Measurements from ENCODE around the gene SNX5. TPM values are rescaled to one million over a fixed set of nuclear protein-coding genes. Genes with fewer than 3 reads are reported as not detected.
A peak's percentile ranks its signal among the peaks of the same experiment; 100 is the strongest.

The SNX5 gene
- total RNA-seq, 1 donor from 2014 or later, result 127 TPM

DNA sequence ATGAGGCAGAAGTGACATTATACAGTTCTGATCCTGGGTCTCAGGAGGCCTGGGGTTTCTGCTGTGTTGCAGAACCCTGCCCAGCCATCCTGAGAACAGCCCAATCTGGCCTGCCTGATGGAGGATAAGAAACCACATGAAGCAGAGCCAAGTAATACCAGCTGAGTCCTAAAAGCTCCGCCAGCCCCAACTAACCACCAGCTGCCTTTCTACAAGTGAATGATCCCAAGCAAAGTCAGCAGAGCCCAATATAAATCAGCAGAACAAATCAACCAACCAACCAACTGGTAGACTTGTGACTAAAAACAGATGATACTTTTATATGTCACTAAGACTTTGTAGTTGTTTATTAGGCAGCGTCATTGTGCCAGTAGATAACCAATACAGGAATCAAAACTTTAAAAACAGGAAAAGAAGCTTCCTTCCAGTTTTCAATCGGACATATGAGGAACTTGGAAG is 52.1 kb downstream of the SNX5 start:
- DNase-seq, result peak; percentile 93

DNA sequence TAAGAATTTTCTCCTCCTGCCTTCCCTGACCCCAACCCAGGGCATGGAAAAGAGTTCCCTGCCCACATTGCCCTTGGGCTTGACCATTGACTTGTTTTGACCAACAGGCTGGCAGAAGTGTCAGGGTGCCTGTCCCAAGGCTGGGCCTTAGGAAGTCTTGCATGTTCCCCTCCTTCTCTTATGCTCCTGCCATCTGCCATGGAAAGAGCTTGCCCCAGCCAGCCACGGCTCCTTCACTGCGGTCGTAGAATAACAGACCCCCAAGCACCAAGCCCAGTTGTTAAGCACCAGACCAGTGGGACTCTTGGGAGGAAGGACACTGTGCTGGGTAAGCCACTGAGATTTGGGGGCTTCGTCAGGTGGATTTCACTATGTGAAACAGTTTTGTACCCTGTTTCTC is 53.6 kb downstream of the SNX5 start:
- no peak for DNase-seq

DNA sequence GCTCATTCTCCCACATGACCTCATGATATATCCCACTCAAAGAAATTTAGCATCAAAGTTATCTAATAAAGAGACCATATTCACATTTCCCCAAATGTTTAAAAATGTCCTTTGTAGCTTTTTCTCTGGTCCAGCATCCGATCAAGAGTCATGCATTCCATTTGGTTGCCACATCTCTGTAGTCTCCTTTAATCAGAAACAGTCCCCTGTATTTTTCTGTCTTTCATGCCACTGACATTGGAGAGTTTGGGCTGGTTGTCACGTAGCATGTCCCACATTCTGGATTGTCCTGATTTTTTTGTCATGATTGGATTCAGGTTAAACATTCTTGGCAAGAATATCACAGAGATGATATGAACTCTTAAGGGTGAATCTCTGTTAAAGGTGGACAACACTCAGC is 55.7 kb downstream of the SNX5 start:
- DNase-seq, result no peak

DNA sequence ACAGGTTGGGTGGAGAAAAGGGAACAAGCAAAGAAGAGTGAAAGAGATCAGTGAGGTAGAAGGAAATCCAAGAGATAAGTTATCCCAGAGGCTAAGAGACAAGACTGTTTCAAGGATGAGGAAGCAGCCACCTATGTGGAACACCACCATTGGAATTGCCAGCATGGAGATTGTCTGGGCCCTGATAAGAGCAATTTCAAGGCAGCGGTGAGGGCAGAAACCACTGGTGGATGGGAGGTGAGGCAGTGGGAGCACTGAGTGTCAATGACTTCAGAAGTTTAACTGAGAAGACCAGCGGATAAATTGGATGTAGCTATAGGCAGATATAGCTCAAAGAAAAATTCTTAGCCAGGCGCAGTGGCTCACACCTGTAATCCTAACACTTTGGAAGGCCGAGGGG is 56.7 kb downstream of the SNX5 start:
- no peak for DNase-seq

DNA sequence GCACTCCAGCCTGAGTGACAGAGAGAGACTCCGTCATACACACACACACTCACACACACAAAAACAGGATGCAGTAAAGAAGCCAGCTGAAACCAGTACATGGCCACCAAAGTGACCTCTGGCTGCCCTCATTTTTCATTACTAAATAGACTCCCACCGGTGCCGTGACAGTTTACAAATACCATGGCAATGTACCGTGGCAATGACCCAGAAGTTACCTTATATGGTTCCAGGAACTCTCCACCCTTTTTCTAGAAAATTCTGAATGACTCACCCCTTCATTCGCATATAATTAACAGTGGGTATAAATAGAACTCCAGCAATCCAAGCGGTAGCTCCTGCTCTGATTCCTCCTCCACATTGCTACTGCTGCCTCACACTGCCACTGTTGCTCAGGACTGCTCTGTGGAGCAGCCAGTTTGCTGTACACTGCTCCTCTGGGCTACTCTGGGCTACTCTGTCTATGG is 57.7 kb downstream of the SNX5 start:
- peak; percentile 70 for DNase-seq

DNA sequence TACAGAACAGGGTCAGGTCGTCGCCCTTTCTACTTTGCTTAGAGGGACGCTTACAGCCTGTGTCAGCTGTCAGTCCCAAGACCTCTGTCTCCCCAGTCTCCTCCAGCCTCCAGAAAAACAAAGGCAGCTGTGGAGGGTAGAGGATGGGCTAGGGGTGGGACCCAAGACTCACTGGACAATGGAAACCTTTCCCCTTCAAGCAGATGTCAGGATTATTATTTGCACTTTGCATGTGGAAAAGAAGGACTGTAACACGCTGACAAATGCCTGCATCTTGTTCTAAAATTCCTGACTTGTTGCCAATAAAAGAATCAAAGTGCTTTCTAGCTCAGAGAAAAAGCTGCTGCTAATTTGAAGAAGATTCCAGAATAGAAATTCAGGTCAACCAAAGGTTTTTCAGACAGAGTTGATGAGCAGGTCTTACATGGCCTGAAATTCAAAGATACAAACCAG is 58.7 kb downstream of the SNX5 start:
- DNase-seq, result peak; percentile 71

DNA sequence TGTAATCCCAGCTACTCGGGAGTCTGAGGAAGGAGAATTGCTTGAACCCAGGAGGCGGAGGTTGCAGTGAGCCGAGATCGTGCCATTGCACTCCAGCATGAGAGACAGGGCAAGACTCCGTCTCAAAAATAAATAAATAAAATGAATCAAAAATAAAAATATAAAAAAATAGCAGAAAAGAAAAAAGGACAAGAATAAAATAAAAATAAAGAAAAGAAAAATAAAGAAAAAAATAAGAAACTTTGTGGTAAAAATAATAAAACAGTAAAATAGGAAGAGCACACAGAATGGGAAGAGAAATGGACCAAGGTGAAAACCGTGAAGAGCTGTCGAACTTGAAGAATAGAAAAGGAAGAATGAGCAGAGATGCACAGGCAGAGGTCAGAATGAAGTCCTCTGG is 63.0 kb downstream of the SNX5 start:
- no peak for DNase-seq

DNA sequence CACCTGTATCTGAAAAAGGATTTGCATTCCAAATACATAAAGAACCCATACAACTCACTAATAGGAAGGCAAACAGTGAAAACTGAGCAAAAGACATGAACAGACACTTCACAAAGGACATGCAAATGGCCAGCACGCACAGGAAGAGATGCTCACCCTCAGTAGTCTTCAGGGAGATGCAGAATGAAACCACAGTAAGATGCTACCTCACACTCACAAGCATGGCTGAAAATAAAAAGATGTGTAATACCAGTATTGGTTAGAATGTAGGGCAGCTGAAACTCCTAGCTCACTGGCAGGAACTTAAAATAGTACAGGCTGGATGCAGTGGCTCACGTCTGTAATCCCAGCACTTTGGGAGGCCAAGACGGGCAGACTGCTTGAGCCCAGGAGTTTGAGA is 64.6 kb downstream of the SNX5 start:
- DNase-seq, result no peak

DNA sequence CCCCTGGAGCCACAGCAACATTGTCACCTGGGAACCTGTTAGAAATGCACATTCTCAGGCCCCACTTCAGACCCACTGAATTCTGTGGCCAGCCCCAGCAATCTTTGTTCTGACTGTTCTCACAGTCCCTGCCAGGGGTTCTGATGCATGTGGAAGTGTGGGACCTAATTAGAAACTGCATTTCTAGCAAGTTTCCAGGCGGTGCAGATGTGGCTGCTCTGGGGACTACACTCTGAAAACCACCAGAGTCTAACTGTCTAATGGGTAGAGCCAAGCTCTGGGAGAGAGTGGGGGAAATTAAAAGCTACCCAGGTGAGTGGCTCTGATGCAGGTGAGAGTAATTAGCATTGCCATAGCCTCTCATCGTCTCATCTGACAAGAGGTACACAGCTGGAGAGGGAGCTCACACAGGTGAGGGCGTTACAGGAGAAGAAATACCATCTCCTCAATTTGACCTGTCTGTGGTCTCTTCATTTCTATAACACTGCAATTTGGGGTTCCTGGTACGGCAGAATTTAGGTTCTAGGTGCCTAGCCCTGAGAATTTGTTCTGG is 66.0 kb downstream of the SNX5 start:
- no peak for DNase-seq

DNA sequence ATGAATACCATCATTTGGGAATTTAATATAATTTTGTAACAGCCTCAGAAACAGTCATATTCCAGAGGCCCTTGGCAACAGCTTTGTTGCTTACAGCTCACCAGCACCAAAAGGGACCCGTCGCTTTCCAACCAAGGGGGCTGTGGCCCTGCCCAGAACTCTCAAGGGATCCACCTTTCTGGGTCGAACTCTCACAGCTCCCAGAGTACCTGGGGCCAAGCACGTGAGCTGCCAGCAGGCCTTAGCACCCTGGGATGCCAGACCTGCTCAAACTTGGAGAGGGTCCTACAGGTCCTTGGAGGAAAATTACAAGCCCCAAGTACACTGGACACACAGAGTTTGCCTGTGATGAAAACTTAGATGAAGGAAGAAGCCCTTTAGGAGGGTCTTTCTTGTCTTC is 66.6 kb downstream of the SNX5 start:
- DNase-seq, result no peak

DNA sequence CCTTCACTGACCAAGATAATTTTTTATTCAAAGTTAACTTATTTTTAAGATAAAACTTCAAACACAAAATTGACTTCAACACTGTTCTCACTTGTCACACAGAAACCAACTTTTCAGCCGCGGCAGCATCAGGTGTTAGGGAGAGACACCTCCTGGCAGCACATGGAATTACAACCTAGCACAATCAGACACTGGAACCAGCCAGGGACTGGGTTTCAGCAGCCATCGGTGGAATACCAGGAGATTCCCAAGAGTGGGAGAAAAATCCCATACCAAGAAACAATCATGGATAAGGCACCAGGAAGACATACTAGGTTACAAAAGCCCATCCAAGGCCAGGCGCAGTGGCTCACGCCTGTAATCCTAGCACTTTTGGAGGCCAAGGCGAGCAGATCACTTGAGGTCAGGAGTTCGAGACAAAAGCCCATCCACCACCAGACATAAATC is 70.0 kb downstream of the SNX5 start:
- DNase-seq, result peak; percentile 85

DNA sequence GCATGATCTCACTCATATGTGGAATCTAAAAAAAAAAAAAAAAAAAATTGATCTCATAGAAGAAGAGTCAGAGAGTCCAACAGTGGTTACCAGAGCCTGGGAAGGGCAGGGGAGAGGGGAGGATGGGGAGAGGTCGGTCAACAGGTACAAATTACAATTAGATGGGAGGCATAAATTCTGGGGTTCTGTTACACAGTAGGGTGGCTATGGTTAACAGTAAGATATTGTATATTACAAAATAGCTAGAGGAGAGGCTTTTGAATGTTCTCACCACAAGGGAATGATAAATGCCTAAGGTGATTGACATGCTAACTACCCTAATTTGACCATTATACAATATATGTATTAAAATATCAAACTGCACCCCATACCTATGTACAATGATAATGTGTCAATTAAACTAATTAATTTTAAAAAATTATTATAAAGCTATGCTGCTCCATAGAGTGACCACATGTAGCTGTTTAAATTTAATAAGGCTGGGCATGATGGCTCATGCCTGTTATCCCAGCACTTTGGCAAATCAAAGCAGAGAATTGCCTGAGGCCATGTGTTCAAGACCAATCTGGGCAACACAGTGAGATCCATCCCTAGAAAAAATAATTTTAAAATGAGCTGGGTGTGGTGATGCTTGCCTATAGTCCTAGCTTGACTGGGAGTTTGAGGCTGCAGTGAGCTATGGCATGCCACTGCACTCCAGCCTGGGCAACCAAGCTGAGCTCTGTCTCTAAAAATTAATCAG is 70.9 kb downstream of the SNX5 start:
- DNase-seq, result no peak

DNA sequence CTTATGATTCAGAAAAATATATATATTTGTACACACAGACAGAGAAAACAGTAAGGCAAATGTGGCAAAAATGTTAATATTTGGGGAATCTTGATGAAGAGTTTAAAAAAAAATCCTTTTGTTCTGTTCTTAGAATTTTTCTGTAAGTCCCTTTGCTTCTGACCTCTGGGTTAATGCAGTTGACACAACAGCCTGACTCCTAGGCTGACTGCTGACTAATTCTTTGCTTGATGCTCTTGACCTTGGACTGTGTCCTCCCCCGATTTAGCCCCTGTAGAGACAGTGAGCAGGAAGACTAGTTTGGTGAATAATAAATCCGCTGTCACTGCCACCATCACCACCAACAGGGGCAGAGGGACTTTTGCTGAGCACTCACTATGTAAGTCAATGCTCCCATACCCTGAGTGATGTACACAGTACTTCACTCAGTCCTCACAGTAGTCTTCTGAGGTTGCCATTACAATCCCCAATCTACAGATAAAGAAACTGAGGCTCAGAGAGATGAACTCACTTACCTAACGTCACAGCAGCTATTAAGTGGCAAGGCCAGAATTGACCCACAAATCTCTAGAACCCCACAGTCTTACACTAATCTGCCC is 71.7 kb downstream of the SNX5 start:
- no peak for DNase-seq

DNA sequence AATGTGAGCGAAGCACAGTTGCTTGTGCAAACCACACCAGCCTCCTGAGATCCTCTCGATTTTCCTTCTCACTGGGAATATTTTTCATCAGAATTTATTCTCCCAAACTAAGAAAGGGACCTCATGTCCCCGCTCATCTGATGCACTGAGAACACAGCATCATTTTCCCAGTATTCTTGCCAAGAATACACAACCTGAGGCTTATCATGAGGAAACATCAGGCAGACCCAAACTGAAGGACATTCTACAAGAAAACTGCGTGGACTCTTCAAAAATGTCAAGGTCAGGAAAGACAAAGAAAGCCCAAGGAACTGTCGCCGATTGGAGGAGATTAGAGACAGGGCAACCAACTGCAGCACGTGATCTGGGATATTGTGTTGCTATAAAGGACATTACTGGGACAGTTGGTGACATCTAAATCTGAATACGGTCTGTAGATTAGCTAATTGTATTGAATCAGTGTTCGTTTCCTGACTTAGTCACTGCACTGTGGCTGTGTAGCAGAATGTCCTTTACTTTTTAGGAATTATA is 72.3 kb downstream of the SNX5 start:
- DNase-seq, result peak; percentile 39

DNA sequence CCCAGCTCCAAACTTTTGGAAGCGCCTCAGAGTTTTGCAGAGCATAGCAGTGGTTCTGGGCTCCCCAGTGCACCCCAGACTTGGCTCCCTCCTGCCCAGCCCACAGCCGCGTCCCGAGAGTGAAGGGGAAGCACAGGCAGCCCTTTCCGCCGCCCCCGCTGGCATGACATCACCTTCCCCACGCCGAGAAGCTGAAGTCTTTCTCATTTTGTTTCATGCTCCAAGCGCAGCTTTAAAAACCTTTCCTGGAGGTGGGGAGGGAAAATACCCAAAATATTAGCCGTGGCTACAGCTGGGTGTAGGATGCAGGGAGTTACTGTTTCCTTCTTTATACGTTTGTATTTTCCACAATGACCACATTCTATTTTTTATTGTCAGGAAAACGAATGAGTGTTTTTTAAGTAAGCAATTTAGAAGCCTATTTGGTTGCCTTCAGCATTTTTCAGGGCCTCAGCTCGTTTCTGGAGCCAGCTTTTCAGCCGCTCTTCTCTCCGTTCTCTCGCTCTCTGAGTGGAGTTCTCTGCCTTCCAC is 72.9 kb downstream of the SNX5 start:
- peak; percentile 72 for DNase-seq

DNA sequence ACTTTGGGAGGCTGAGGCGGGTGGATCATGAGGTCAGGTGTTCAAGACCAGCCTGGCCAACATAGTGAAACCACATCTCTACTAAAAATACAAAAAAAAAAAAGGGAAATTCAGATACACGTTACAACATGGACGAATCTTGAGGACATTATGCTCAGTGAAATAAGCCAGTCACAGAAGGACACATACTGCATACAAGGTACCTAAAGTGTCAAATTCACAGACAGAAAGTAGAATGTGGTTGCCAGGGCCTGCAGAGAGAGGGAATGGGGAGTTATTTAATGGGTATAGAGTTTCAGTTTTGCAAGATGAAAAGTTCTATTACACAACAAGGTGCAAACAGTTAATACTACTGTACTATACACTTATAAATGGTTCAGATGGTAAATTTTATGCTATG is 75.1 kb downstream of the SNX5 start:
- no peak for DNase-seq

DNA sequence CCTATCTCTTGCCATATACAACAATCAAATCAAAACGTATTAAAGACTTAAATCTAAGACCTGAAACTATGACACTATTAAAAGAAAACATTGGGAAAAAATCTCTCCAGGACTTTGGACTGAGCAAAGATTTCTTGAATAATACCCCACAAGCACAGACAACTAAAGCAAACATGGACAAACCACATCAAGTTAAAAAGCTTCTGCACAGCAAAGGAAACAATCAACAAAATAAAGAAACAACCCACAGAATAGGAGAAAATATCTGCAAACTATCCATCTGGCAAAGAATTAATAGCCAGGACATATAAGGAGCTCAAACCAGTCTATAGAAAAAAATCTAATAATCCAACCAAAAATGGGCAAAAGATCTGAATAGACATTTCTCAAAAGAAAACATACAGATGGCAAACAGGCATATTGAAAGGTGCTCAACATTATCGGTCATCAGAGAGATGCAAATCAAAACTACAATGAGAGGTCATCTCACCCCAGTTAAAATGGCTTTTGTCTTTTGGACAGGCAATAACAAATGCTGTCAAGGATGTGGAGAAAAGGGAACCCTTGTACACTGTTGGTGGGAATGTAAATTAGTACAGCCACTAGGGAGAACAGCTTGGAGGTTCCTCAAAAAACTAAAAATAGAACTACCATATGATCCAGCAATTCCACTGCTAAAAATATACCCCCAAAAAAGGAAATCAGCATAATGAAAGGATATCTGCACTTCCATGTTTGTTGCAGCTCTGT is 76.2 kb downstream of the SNX5 start:
- no peak for DNase-seq

Small RNA genes within 50 kb of the gene (small RNA-seq; reads per million reads assigned to genes)
- gene RNU6-192P (ENCODE audit: low replicate concordance) (not detected), gene SNORD17 (ENCODE audit: low replicate concordance) (219 reads per million, percentile 97 among the genes with 10 or more reads in this experiment)

Other genes with a start within 250 kb of the SNX5 start
- 16.6 TPM for gene MGME1, start 224 bp upstream of the SNX5 start, total RNA-seq
- 1.0 TPM for gene OVOL2, start 89.1 kb upstream of the SNX5 start, total RNA-seq
- gene KAT14, start 169.1 kb upstream of the SNX5 start, total RNA-seq, result 19.1 TPM
- gene PET117, start 169.1 kb upstream of the SNX5 start, total RNA-seq, result 11.8 TPM